Small intestine (tissue), 7 donors: Measurements from ENCODE around the gene MAP3K21. TPM values are rescaled to one million over a fixed set of nuclear protein-coding genes. Genes with fewer than 3 reads are reported as not detected.
A peak's percentile ranks its signal among the peaks of the same experiment; 100 is the strongest.

Source experiments
- DNase-seq, 2 donors: peaks; one replicate each; pipeline versions ENCODE4 v3.0.0 to v3.0.0-alpha.2; 2013
- FAIRE-seq: peaks from 2 replicates; lab custom pipeline; 2012; peaks lifted over from hg19 to GRCh38; lab: Jason Lieb, UNC
- H3K27ac ChIP-seq, 3 donors: one replicate each; pipeline ENCODE4 v1.5.1; 2013; ENCODE audit warnings: low read length in 2 of 3, mild to moderate bottlenecking in 2 of 3, control low read depth in 1 of 3, inconsistent platforms in 1 of 3, low read depth in 1 of 3, moderate library complexity in 1 of 3
- H3K27me3 ChIP-seq, 3 donors: one replicate each; pipeline ENCODE4 v1.6.1; 2013; ENCODE audit warnings: low read length in 3 of 3, inconsistent platforms in 1 of 3; ENCODE audit not compliant: control insufficient read depth in 3 of 3, insufficient read depth in 3 of 3
- H3K36me3 ChIP-seq, 3 donors: one replicate each; pipeline ENCODE4 v1.6.1; 2013; ENCODE audit warnings: low read length in 3 of 3, inconsistent platforms in 1 of 3, low read depth in 1 of 3, mild to moderate bottlenecking in 1 of 3, moderate library complexity in 1 of 3; ENCODE audit not compliant: control insufficient read depth in 3 of 3, insufficient read depth in 2 of 3
- H3K4me1 ChIP-seq, 3 donors: one replicate each; pipeline ENCODE4 v1.6.1; 2013; ENCODE audit warnings: low read length in 2 of 3, inconsistent platforms in 1 of 3, low read depth in 1 of 3, mild to moderate bottlenecking in 1 of 3, moderate library complexity in 1 of 3; ENCODE audit not compliant: control insufficient read depth in 3 of 3, insufficient read depth in 2 of 3
- H3K4me3 ChIP-seq, 3 donors: one replicate each; pipeline ENCODE4 v1.5.1; 2013; ENCODE audit warnings: low read length in 3 of 3, control low read depth in 1 of 3, inconsistent platforms in 1 of 3, low read depth in 1 of 3, mild to moderate bottlenecking in 1 of 3, moderate library complexity in 1 of 3
- H3K9me3 ChIP-seq, 2 donors: one replicate each; pipeline ENCODE4 v1.6.1; 2013; ENCODE audit warnings: low read depth in 1 of 2, low read length in 1 of 2; ENCODE audit not compliant: control insufficient read depth in 2 of 2, insufficient read depth in 1 of 2
- WGBS, 3 donors: extraction: QIAGEN DNeasy Blood & Tissue Kit; methylation state at CpG; one replicate each; pipeline ENCODE4 v1.1.7; 2013; 5-methylcytosine and 5-hydroxymethylcytosine counted together
- polyA plus RNA-seq, 4 donors: library from polyadenylated mRNA; stranded (reverse) in 3 of 4; unstranded in 1 of 4; fragments of 200-250 nt in 3 of 4; fragments of 120-200 nt in 1 of 4; gene quantifications; one replicate each; pipeline versions ENCODE4 v1.2.1 to v1.2.3, GENCODE V29; 2013
- donor health status: healthy with polysubstance abuse.
- donor health status: control.
- donor health status: control.
- donor health status: Bipolar disorder and iron deficiency.
- donor health status: healthy.

Gene MAP3K21
- polyA plus RNA-seq, 4 donors = 7.6 to 11.9 (median 10.6) TPM

DNA sequence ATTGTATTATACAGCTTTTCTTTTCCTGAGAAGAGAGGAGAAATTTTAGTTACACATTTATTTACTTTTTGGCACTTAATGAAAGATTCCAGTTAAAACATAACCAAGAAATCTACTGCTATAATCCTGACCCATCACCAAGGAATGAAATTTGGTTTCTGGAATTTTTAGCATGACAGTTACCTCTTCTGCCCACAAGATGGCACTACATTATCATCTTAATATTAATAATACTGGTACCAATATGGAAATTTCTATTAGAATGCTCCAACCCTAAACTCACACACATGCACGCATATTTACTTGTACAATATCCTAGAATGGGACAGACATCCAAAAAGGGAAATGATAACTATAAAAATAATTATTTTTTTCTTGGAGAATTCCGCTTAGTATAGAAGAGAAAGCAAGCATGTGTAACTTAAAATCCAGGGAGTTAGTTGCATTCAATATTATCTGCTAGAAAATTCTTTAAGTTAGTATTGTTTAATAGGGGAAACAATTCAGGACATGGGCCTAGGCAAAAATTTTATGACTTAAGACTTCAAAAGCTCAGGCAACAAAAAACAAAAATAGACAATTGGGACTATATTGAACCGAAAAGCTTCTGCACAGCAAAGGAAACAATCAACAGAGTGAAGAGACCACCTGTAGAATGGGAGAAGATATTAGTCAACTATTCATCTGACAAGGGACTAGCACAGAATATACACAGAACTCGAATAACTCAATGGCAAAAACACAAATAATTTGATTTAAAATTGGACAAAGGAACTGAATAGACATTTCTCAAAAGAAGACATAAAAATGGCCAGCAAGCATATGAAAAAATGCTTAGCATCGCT is 37.4 kb downstream of the MAP3K21 start:
- 77 to 80% (median 78%) methylated on average over 5 of the region's 5 CpGs for WGBS, 3 donors
- no peak overlapping the region for H3K27ac ChIP-seq
- peak; percentile 61 for FAIRE-seq
- H3K4me3 ChIP-seq = no peak overlapping the region
- H3K9me3 ChIP-seq = no peaks in the 10 kb centered on the region
- H3K4me1 ChIP-seq = no peaks in the 10 kb centered on the region
- peaks cover 0 to 4% (median 0%) of the 10 kb centered on the region in 3 donors for H3K36me3 ChIP-seq
- peaks cover 0 to 3% (median 0%) of the 10 kb centered on the region in 3 donors for H3K27me3 ChIP-seq
- DNase-seq = peak in 1 of 2 donors; percentile 16

DNA sequence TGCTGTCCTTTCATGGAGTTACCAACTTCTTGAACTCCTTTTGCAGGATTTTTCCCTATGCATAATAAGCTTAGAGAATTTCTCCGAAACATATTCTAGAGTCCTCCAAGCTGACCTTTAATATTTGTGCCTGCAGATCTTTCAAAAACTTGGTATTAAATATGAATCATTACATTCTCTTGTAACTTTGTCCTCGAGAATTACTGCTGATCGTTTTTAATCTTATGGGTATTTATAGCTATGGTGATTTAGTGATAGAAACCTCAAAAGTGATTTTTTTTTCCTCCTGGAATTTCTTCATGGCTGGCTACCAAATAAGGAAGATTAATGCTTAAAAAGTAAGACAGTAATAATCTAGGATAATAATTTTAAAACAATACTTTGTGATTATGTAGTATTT is 39.1 kb downstream of the MAP3K21 start:
- FAIRE-seq (no peak), DNase-seq (no peak)
- Histone ChIP-seq H3K4me1 (no peaks in the 10 kb centered on the region), H3K36me3 (peaks cover 0 to 4% (median 0%) of the 10 kb centered on the region in 3 donors), H3K27ac (no peak overlapping the region), H3K27me3 (peaks cover 0 to 3% (median 0%) of the 10 kb centered on the region in 3 donors), H3K9me3 (no peaks in the 10 kb centered on the region), H3K4me3 (no peak overlapping the region)
- WGBS, 3 donors = 41 to 56% (median 46%) methylated on average over 3 of the region's 3 CpGs

DNA sequence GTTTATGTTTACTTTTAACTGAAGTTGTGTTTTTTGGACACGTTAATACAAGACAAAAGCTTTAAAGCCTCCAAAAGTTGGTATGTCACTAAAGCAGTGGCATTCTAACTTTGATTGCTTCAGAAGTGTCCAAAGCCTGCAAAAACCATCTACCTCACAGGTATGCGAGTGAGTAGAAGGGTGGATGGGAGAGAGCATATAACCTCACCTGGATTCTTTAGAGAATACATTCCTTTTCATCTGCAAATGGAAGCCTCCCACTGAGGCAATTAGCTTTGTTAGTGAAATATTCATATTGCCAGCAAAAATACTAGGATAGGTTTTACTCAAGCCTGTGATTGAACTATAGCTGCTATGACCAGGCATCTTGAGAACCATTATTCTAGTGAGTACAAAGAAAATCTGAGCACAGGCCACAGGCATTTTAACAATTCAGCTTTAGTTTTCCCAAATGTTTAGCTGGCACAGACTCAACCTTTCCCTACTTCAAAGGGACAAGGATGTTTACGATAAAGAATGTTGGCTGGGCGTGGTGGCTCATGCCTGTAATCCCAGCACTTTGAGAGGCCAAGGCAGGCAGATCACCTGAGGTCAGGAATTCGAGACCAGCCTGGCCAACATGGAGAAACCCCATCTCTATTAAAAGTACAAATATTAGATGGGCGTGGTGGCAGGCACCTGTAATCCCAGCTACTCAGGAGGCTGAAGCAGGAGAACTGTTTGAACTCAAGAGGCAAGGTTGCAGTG is 39.7 kb downstream of the MAP3K21 start:
- 37 to 50% (median 42%) methylated on average over 6 of the region's 6 CpGs for WGBS, 3 donors
- Histone ChIP-seq H3K4me1 (no peaks in the 10 kb centered on the region), H3K36me3 (peaks cover 0 to 4% (median 0%) of the 10 kb centered on the region in 3 donors), H3K27ac (no peak overlapping the region), H3K4me3 (no peak overlapping the region), H3K27me3 (no peaks in the 10 kb centered on the region), H3K9me3 (no peaks in the 10 kb centered on the region)
- FAIRE-seq (no peak), DNase-seq (no peak)

DNA sequence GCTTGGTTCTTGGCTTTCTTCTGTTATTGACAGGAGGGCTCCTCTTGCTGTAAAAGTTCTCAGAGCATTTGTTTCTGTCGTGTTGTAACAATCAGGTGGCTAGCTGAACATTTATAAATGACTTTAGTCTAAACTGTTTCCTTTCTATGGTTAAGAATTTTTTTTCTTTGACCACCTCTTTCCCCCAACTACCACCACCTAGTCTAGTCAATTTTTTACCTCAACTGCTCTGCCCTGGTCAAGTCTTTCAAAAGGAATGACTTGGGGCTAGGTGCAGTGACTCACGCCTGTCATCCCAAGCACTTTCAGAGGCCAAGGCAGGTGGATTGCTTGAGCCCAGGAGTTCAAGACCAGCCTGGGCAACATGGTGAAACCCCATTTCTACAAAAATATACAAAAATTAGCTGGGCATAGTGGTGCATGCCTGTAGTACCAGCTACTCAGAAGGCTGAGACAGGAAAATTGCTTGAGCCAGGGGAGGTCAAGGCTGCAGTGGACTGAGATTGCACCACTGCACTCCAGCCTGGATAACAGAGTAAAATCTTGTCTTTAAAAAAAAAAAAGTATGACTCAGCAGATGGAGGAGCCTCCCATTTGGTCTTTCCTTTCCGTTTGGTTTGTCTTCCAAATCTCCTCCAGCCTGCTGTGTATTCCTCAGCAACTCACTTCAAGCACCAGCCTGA is 40.7 kb downstream of the MAP3K21 start:
- FAIRE-seq = no peak
- Histone ChIP-seq H3K27ac (no peak overlapping the region), H3K4me3 (no peak overlapping the region), H3K36me3 (peaks cover 0 to 5% (median 3%) of the 10 kb centered on the region in 3 donors), H3K9me3 (no peaks in the 10 kb centered on the region), H3K4me1 (no peaks in the 10 kb centered on the region), H3K27me3 (no peaks in the 10 kb centered on the region)
- 59 to 68% (median 65%) methylated on average over 3 of the region's 3 CpGs for WGBS, 3 donors
- no peak for DNase-seq

DNA sequence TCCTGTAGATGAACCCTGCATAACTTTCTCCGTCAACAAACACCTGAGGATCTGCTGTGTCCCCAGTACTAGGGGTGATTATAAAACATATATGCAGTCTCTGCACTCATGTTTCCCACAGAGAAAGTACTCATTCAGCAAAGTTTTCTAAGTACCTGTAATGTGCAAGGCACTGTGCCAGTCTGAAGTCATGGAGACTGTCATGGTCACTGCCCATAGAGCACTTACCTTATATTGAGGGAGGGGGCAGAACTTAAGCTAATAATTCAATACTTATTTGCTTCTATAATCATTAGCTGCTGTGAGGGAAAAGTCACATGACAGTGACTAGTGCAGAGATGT is 41.2 kb downstream of the MAP3K21 start:
- FAIRE-seq (no peak), DNase-seq (no peak)
- H3K27me3 ChIP-seq = no peaks in the 10 kb centered on the region
- no peaks in the 10 kb centered on the region for H3K4me1 ChIP-seq
- peaks cover 0 to 7% (median 4%) of the 10 kb centered on the region in 3 donors for H3K36me3 ChIP-seq
- H3K27ac ChIP-seq = no peak overlapping the region
- no peaks in the 10 kb centered on the region for H3K9me3 ChIP-seq
- no peak overlapping the region for H3K4me3 ChIP-seq
- WGBS, 3 donors = 94 to 100% (median 96%) methylated on average over 1 of the region's 1 CpG

DNA sequence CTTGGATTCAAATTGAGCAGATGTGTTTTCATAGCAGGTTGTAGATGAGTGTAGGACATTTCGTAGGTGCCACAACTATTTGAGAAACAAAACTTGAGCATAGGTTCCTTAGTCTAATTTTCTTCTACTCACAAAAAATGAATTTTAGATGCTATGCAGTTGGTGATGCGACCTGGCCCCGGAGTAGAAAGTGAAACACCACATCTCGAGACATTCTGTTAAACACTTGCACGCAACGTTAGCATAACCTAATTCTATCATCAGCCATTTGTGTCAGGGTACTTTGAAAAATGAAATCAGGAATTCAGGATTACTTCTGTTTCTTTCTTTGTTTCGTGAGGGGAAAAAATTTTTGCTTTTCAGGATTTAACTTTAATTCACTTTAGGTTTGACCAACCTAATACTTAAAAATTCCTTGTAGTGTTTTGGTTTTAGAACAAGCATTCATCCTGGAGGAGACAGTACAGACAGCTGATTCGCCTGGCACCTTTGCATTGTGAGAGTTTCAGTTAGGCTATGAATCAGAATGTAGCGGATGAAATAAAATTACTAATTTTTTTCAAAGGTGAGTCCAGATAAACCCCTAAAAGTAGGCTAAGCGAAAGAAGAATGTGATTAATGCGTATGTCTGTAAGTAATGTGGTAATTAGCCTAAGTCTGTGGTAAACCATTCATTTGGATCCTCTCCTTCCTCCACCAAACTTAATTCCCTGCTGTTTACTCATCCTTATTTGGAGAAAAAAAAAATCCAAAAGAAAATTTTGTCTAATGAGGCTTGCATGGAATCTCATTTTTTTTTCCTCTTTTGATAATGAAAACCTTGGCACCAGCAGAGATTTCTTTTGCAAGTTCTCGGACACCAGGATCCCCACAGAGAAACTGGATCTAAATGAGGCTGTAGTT is 44.9 kb downstream of the MAP3K21 start:
- DNase-seq (no peak), FAIRE-seq (no peak)
- Histone ChIP-seq H3K36me3 (peaks cover 0 to 10% (median 7%) of the 10 kb centered on the region in 3 donors), H3K4me1 (no peaks in the 10 kb centered on the region), H3K27me3 (no peaks in the 10 kb centered on the region), H3K4me3 (no peak overlapping the region), H3K9me3 (no peaks in the 10 kb centered on the region), H3K27ac (no peak overlapping the region)
- 80 to 88% (median 85%) methylated on average over 12 of the region's 12 CpGs for WGBS, 3 donors

DNA sequence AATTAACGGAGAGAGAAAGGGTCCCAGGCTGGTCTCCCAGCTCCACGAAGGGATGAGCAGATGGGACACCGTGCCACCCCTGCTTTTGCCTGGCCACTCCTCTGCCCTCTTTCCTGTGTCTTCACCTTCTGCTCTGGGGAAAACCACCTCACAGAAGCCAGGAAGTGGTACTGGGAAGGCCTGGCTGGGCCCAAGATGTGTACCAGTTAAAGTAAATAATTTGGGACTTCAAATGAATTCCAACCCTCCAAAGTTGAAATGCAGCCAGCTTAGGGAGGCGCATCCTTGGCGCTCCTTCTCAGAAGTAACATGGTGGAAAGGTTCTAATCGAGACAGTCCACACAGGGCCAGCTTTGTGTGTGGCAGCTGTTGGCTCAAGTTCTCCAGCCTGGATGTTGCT is 45.7 kb downstream of the MAP3K21 start:
- Histone ChIP-seq H3K4me3 (no peak overlapping the region), H3K27me3 (no peaks in the 10 kb centered on the region), H3K36me3 (peaks cover 0 to 10% (median 9%) of the 10 kb centered on the region in 3 donors), H3K9me3 (no peaks in the 10 kb centered on the region), H3K4me1 (no peaks in the 10 kb centered on the region), H3K27ac (no peak overlapping the region)
- FAIRE-seq = no peak
- 90 to 96% (median 90%) methylated on average over 6 of the region's 6 CpGs for WGBS, 3 donors
- no peak for DNase-seq
